Measurements from ENCODE around the gene LMO7. TPM values are rescaled to one million over a fixed set of nuclear protein-coding genes. Genes with fewer than 3 reads are reported as not detected.

LMO7 gene
- total and polyA plus RNA-seq, 2 of the 13 experiments (the other 11 are each of a cell fraction or from before 2014, with no cell fraction given): 34.0 to 121 TPM

DNA sequence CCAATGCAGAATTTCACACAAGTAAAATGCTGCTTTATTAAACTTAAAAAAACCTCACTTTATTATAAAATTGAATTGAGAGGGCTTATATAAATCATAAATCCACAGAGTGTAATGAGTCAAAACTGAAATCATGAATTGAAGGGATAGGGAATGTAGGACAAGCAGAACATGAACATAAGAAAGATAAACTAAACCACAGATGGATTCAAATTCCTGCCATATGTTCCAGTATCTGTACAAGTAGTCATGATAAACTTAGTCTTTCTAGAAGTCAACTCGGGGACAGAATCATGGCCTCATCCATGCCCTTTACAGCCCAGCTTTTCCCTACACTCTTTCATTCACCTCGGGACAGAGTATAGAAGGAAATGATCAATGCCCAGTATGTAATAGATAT lies 16.6 kb downstream of the LMO7 start:
- no peak overlapping the region for H3K4me2 ChIP-seq (ENCODE audit: low read depth, low read length)
- TF ChIP-seq, protein P1, sequence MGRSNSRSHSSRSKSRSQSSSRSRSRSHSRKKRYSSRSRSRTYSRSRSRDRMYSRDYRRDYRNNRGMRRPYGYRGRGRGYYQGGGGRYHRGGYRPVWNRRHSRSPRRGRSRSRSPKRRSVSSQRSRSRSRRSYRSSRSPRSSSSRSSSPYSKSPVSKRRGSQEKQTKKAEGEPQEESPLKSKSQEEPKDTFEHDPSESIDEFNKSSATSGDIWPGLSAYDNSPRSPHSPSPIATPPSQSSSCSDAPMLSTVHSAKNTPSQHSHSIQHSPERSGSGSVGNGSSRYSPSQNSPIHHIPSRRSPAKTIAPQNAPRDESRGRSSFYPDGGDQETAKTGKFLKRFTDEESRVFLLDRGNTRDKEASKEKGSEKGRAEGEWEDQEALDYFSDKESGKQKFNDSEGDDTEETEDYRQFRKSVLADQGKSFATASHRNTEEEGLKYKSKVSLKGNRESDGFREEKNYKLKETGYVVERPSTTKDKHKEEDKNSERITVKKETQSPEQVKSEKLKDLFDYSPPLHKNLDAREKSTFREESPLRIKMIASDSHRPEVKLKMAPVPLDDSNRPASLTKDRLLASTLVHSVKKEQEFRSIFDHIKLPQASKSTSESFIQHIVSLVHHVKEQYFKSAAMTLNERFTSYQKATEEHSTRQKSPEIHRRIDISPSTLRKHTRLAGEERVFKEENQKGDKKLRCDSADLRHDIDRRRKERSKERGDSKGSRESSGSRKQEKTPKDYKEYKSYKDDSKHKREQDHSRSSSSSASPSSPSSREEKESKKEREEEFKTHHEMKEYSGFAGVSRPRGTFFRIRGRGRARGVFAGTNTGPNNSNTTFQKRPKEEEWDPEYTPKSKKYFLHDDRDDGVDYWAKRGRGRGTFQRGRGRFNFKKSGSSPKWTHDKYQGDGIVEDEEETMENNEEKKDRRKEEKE (IDR thresholded peaks at IDR 0.05): no peak
- TF ChIP-seq U2AF1 (optimal IDR thresholded peaks at IDR 0.05; ENCODE audit: low read depth, low read length): no peak
- no peak for TF ChIP-seq ZNF160 (CRISPR knock-in tag; IDR thresholded peaks at IDR 0.05)
- TF ChIP-seq ZNF614 (CRISPR knock-in tag; IDR thresholded peaks at IDR 0.05; ENCODE audit: borderline replicate concordance): no peak
- TF ChIP-seq ZNF350 (CRISPR knock-in tag; IDR thresholded peaks at IDR 0.05; ENCODE audit: borderline replicate concordance, low read depth): no peak
- TF ChIP-seq, protein P2, sequence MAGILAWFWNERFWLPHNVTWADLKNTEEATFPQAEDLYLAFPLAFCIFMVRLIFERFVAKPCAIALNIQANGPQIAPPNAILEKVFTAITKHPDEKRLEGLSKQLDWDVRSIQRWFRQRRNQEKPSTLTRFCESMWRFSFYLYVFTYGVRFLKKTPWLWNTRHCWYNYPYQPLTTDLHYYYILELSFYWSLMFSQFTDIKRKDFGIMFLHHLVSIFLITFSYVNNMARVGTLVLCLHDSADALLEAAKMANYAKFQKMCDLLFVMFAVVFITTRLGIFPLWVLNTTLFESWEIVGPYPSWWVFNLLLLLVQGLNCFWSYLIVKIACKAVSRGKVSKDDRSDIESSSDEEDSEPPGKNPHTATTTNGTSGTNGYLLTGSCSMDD (CRISPR knock-in tag; IDR thresholded peaks at IDR 0.05): no peak
- no peak for TF ChIP-seq PLRG1 (conservative IDR thresholded peaks at IDR 0.05)
- TF ChIP-seq CHCHD3 (CRISPR knock-in tag; IDR thresholded peaks at IDR 0.05): no peak
- TF ChIP-seq, protein P3, sequence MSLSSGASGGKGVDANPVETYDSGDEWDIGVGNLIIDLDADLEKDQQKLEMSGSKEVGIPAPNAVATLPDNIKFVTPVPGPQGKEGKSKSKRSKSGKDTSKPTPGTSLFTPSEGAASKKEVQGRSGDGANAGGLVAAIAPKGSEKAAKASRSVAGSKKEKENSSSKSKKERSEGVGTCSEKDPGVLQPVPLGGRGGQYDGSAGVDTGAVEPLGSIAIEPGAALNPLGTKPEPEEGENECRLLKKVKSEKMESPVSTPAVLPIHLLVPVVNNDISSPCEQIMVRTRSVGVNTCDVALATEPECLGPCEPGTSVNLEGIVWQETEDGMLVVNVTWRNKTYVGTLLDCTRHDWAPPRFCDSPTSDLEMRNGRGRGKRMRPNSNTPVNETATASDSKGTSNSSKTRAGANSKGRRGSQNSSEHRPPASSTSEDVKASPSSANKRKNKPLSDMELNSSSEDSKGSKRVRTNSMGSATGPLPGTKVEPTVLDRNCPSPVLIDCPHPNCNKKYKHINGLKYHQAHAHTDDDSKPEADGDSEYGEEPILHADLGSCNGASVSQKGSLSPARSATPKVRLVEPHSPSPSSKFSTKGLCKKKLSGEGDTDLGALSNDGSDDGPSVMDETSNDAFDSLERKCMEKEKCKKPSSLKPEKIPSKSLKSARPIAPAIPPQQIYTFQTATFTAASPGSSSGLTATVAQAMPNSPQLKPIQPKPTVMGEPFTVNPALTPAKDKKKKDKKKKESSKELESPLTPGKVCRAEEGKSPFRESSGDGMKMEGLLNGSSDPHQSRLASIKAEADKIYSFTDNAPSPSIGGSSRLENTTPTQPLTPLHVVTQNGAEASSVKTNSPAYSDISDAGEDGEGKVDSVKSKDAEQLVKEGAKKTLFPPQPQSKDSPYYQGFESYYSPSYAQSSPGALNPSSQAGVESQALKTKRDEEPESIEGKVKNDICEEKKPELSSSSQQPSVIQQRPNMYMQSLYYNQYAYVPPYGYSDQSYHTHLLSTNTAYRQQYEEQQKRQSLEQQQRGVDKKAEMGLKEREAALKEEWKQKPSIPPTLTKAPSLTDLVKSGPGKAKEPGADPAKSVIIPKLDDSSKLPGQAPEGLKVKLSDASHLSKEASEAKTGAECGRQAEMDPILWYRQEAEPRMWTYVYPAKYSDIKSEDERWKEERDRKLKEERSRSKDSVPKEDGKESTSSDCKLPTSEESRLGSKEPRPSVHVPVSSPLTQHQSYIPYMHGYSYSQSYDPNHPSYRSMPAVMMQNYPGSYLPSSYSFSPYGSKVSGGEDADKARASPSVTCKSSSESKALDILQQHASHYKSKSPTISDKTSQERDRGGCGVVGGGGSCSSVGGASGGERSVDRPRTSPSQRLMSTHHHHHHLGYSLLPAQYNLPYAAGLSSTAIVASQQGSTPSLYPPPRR (CRISPR knock-in tag; IDR thresholded peaks at IDR 0.05; ENCODE audit: borderline replicate concordance): no peak
- TF ChIP-seq ZNF10 (CRISPR knock-in tag; IDR thresholded peaks at IDR 0.05; ENCODE audit: borderline replicate concordance, low read depth): no peak
- no peak for TF ChIP-seq PRMT3 (CRISPR knock-in tag; IDR thresholded peaks at IDR 0.05; ENCODE audit: borderline replicate concordance, low read depth)
- no peak for TF ChIP-seq HOXA5 (CRISPR knock-in tag; IDR thresholded peaks at IDR 0.05)
- no peak for TF ChIP-seq ZNF878 (CRISPR knock-in tag; IDR thresholded peaks at IDR 0.05)
- TF ChIP-seq ZNF781 (CRISPR knock-in tag; IDR thresholded peaks at IDR 0.05; ENCODE audit: borderline replicate concordance, not compliant biosample characterization): no peak
- H3K4me3 ChIP-seq (replicated peaks in 1 of 3; ENCODE audit: insufficient read depth in 1 of 3, low read depth in 2 of 3, low read length in 3 of 3): no peak overlapping the region
- ATAC-seq (no peak), FAIRE-seq (no peak), DNase-seq (ENCODE audit: low spot score) (no peak)
- no peak overlapping the region for H3K27ac ChIP-seq (ENCODE audit: extremely low read length, insufficient read depth, low read length)
- no peaks in the 10 kb centered on the region for H3K4me1 ChIP-seq (ENCODE audit: insufficient read depth, low read length)
- no peaks in the 10 kb centered on the region for H3K79me2 ChIP-seq (ENCODE audit: insufficient read depth, low read length)
- no peaks in the 10 kb centered on the region for H3K9me3 ChIP-seq (ENCODE audit: low read length)
- 91% methylated on average over 2 of the region's 2 CpGs for WGBS (ENCODE audit: low lambda C conversion rate)
- no peaks in the 10 kb centered on the region for H3K27me3 ChIP-seq (ENCODE audit: control insufficient read depth in 1 of 2, insufficient read depth in 2 of 2, low read length in 2 of 2)
- CTCF ChIA-PET (ENCODE audit: low intra/inter-chr PET ratio, low total read pairs): no interaction called here
- H3K9ac ChIP-seq (ENCODE audit: insufficient read depth, low read depth, low read length): no peak overlapping the region
- no peak overlapping the region for H2AFZ ChIP-seq (ENCODE audit: low read length)
- no TSS peak for BruUV-seq (replicated peaks)
- in situ Hi-C loops (cut with HindIII; ENCODE audit: extremely low pct_ligation_motif_present, low pct_unique_long_range_greater_than_20kb) (loop anchor here (25.0 kb wide), 1 partner anchor 360 kb away; no protein-coding TSS in a partner anchor), intact Hi-C loops (cut with micrococcal nuclease; ENCODE audit: unreplicated experiment) (no loop called here)
- no peaks in the 10 kb centered on the region for H4K20me1 ChIP-seq (ENCODE audit: insufficient read depth, low read length)
- H3K36me3 ChIP-seq (replicated peaks in 1 of 2; ENCODE audit: control insufficient read depth in 1 of 2, insufficient read depth in 2 of 2, low read length in 2 of 2): no peaks in the 10 kb centered on the region; a peak in 2 of 5 replicates
- POLR2A ChIA-PET: no interaction called here

Data from HepG2 (cell line).